Measurements from ENCODE around the gene CLINT1.

Gene CLINT1

GRCh38 chr5:157750320-157750719, 108.6 kb downstream of the CLINT1 start:
- DNase-seq, result no peak

GRCh38 chr5:157749462-157749799, 109.5 kb downstream of the CLINT1 start:
- DNase-seq, result no peak

DNA sequence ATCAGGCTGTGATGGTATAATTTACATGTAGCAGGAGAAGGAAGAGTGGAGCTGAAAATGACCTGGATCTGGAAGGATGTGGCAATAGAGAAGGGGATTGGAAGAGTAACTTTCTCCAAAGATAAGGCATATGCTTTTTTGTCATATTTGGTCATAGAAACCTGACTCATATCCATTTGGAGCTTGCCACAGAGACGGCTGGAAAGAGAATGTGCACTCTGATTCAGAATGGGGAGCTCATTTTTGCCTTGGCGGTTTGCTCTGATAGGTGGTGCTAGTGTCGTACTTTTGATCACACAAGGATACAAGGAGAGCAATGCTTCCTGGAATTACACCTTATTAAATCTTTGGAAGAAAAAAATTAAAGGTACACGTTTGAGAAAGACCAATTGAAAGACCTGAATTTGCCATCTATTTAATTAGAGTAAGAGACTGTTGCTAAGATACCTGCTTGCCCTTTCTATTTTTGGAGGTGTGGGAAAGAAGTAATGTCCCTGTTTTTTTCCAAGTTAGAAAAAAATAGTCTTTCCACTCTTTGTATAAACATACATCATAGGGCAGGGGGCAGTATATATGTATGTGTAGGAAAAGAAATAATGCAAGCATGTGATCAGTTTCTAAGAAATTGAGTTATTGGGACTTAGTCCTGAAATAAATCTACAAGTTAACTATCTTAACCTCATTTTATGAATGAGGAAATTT, 110.0 kb downstream of the CLINT1 start:
- DNase-seq, result no peak

DNA sequence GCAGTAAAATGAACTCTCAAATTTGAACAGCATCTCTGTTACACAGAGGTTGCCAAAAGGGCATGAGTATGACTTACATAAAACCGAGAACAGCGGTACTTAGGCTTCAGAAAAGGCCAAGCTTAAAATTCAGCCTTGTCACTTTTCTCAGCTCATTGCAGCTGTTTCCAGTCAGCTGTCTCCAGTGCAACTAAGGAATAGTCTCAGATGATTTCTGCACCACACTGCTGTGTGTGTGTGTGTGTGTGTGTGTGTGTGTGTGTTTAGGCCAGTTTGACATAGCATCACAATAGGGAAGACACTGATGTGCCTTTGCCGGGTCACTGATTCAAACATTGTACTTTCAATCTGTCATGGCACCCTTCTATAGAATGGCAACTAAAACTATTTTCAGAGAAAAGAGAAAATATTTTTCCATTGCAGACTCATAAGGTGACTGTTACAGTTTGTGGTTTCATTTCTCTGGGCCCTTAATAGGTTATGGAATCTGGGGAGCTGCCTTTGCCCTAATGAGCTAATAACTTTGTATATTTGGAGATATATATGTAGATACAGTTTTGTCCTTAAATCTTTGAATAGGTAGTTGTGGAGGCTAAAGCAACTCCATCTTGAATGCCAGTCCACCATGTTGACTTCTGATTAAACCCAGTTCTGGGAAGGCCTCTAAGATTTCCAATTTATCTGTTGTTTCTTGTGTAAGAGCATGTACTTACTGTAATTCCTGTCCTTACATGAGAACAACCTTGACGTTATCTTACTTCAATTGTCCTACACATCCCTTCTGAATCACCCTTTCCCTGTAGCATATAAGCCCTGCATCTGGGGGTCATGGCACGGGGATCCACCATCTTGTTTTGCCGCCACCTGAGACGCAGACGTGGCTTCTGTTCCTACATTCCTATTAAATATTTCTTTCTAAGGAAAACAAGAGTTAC, 110.9 kb downstream of the CLINT1 start:
- DNase-seq, result no peak

DNA sequence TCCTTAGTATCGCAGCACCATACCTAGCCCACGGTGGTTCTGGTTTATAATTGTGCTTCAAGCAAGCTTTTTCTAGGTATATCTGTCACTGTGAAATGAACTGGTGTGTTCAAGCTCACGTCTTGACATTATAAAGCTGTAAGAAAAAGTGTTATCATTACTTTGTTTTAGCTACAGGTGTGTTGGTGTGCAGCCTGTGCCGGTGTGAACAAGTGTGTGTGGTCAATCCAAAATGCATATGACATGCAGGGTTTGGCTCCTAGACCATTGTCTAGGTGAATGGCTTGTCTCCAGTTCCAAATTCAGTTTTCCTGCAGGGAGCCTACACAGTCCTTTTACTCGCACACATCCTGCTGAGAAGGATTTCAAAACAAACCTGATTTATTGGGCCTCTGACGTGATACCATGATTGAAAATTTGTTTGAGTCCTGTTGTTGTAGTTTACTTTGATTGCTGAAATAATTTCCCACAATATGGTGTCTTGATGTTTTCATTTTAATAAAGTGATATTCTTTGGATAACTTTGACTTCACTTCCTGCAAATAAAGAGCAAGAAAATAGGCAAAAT, 111.7 kb downstream of the CLINT1 start:
- DNase-seq, result no peak

- DNase-seq, result peak; percentile 61
Observed at GRCh38 chr5:157745041-157745456, 113.9 kb downstream of the CLINT1 start.

DNA sequence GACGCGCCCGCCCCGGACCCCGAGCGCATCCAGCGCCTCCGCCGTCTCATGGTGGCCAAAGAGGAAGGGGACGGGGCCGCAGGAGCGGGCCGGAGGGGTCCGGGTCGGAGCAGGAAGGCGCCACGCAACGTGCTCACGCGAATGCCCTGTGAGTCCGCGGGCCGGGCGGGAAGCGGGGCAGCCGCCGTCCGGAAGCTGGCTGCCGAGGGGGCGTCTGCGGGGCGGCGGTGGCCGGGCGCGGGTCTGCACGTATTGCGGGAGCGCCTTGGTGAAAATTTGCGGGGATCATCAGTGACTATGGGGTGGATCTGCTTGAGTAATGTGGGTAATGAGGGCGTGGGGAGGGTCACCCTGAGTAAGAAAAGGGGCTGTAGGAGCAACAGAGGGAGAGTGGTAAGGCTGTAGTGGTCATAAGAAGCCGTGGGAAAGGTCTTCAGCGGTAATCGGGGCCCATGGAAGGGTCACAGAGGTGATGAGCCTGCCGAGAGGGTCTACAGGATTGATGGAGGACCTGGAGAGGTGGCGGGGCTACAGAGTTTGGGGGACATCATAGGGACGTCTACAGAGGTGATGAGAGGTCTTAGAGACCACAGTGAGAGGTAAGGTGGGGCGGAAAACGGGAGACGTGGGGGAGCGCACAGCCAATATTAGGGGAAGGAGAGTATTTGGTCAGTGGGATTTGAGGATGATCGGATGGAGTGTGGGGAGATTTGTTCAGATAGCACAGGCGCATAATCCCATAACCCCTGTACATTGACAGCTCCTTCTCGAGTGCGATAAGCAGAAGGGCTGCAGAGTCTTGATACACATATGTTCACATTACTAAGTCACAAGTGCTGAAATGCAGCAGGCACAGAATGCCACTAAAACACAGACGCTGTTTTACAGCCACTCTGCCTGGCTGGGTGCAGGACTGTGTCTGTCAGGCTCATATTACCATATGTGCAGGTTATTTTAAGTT, 114.6 kb downstream of the CLINT1 start:
- peak; percentile 89 for DNase-seq

DNA sequence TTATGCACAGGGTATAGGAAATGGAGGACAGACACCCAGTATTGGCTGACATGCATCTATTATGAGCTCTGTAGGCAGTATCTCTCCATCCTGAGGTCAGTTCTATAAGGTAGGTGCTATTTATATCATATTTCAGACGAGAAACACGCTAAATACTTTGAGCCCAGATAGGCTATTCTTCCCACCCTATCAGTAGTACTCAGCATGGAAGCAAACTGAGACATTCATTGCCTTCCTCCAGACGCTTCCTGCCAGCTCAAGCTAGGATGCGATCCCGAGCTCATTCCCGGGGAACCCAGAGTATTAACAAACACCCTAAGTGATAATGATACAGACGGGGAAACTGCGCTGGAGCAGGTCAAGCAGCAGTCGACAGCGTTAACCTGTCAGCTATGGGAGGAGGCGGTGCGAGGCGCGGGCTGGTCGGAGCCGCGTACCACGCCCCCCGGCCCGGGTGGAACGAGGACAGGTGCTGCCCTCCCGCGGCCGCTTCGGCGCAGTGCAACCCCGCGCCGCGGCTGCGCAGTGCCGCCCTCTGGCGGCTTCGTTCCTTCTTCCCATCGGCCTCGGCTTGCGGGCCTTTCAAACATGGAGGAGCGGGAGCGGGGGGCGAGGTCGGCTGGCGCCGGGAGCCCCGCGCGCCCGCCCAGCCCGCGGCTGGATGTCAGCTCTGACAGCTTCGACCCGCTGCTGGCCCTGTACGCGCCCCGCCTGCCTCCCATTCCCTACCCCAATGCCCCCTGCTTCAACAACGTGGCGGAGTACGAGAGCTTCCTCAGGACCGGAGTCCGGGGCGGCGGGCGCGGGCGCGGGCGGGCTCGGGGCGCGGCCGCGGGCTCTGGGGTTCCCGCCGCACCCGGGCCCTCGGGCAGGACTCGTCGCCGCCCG, 115.5 kb downstream of the CLINT1 start, which contains the start of gene LSM11:
LSM11 (plus strand) TSS at position 550 of the 888 bp plus-strand sequence; CDS start at position 589, 39 bp downstream.
- peak; percentile 91 for DNase-seq

DNA sequence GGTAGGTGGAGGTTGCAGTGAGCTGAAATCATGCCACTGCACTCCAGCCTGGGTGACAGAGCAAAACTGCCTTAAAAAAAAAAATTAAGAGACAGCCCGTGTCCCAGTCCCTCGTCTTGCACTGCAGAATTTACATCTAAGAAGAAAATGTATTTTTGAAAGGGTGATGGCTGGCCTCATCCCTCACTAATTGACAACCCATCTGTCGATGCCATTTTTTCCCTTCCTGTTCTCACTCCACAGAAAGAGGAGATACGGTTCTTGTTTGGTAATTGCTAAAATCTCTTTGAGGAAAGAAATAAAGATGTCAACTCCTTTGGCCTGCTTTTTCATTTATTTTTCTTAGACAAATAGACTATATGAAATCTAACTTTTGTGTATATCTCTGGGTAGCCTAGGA, 117.8 kb downstream of the CLINT1 start:
- DNase-seq, result no peak

GRCh38 chr5:157740229-157740610, 118.7 kb downstream of the CLINT1 start:
- DNase-seq, result peak; percentile 67

- DNase-seq, result no peak
Observed at GRCh38 chr5:157739388-157740228, 119.3 kb downstream of the CLINT1 start.

GRCh38 chr5:157735991-157736390, 123.0 kb downstream of the CLINT1 start:
- no peak for DNase-seq

All from hematopoietic multipotent progenitor cell treated with erythropoietin and hydrocortisone succinate and interleukin-3 and kit ligand, for 6 days (in vitro differentiated cells).